ENCODE measurements around the gene KIAA1671. TPM values are rescaled to one million over a fixed set of nuclear protein-coding genes. Genes with fewer than 3 reads are reported as not detected.

Gene KIAA1671
- polyA plus RNA-seq, 3 donors, result not detected

DNA sequence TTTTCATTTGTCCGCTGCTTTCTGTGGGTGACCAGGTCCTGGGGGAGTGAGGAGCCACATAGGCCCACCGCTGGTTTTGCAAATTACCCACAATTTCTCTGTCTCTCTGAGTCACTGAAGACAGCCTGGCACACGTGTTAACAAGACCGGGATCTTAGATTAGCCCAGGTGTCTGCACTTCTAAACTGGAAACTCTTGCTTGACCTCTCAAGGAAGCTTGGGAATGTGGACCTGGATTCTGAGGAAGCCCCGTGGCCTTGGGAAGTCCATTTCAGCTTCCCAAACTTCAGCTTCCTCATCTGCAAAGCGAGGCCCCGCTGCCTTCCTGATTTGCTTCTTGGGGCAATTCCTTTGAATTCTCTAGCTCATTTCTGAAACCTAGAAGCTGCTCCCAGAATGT lies 119.9 kb downstream of the KIAA1671 start:
- no peaks in the 10 kb centered on the region for H3K79me2 ChIP-seq (ENCODE audit: insufficient read depth, low read length)
- no peak overlapping the region for H3K9ac ChIP-seq (ENCODE audit: insufficient read depth, low read length, poor library complexity, severe bottlenecking)
- no peak overlapping the region for H3K27ac Mint-ChIP-seq
- H3K27me3 Mint-ChIP-seq (ENCODE audit: low read depth in 3 of 3), result peaks cover 22 to 40% (median 27%) of the 10 kb centered on the region in 3 donors
- H3K9me3 Mint-ChIP-seq, result no peaks in the 10 kb centered on the region
- H3K27ac ChIP-seq (ENCODE audit: low read depth in 1 of 2, low read length in 2 of 2), result no peak overlapping the region
- no peak overlapping the region for H3K4me2 ChIP-seq (replicated peaks; ENCODE audit: extremely low read depth, low read length, poor library complexity, severe bottlenecking)
- H3K36me3 Mint-ChIP-seq, result no peaks in the 10 kb centered on the region
- WGBS (ENCODE audit: insufficient coverage), result 82% methylated on average over 6 of the region's 7 CpGs
- H3K9me3 ChIP-seq (replicated peaks in 1 of 2; ENCODE audit: control insufficient read depth in 1 of 2, insufficient read depth in 1 of 2, low read length in 2 of 2), result no peaks in the 10 kb centered on the region
- H3K4me3 ChIP-seq (replicated peaks in 1 of 3; ENCODE audit: low read depth in 2 of 3, low read length in 3 of 3), result no peak overlapping the region
- H3K4me3 Mint-ChIP-seq, result no peak overlapping the region
- H2AFZ ChIP-seq (ENCODE audit: insufficient read depth, low read depth, low read length, poor library complexity, severe bottlenecking), result no peak overlapping the region
- H3K27me3 ChIP-seq (ENCODE audit: control insufficient read depth in 2 of 2, insufficient read depth in 2 of 2, low read length in 2 of 2), result peaks cover 16 to 25% of the 10 kb centered on the region in 2 donors
- TF ChIP-seq, protein P1, sequence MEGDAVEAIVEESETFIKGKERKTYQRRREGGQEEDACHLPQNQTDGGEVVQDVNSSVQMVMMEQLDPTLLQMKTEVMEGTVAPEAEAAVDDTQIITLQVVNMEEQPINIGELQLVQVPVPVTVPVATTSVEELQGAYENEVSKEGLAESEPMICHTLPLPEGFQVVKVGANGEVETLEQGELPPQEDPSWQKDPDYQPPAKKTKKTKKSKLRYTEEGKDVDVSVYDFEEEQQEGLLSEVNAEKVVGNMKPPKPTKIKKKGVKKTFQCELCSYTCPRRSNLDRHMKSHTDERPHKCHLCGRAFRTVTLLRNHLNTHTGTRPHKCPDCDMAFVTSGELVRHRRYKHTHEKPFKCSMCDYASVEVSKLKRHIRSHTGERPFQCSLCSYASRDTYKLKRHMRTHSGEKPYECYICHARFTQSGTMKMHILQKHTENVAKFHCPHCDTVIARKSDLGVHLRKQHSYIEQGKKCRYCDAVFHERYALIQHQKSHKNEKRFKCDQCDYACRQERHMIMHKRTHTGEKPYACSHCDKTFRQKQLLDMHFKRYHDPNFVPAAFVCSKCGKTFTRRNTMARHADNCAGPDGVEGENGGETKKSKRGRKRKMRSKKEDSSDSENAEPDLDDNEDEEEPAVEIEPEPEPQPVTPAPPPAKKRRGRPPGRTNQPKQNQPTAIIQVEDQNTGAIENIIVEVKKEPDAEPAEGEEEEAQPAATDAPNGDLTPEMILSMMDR (IDR thresholded peaks at IDR 0.05), result no peak
- H3K36me3 ChIP-seq (replicated peaks in 1 of 2; ENCODE audit: control insufficient read depth in 1 of 2, insufficient read depth in 2 of 2, low read length in 2 of 2), result no peaks in the 10 kb centered on the region
- no peaks in the 10 kb centered on the region for H4K20me1 ChIP-seq (ENCODE audit: insufficient read depth, low read length)
- H3K4me1 ChIP-seq (ENCODE audit: control insufficient read depth in 1 of 2, insufficient read depth in 2 of 2, low read length in 2 of 2), result no peaks in the 10 kb centered on the region
- intact Hi-C loops (cut with micrococcal nuclease), result no loop called here
- peaks cover 9% of the 10 kb centered on the region for H3K4me1 Mint-ChIP-seq
- DNase-seq, result no peak

DNA sequence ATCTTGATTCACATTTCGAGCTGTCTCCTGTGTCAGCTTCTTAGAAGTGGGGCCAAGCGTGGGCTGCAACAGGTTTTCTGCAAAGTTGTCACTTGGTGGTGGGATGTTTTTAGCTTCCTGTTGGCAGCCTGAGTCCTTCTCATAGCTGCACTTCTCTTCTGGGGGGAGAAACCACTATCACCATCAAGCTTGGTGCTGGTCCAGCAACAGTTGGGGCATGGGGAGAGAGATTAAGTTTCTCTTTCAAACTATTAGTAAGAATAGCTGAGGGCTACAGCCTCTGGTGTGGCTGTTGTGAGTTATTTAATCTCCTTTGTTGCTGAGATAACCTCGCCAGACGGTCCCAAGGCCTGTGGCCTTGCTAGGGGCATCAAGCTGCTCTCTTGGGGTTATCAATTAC lies 123.8 kb downstream of the KIAA1671 start:
- H3K36me3 ChIP-seq (replicated peaks in 1 of 2; ENCODE audit: control insufficient read depth in 1 of 2, insufficient read depth in 2 of 2, low read length in 2 of 2), result no peaks in the 10 kb centered on the region
- Mint-ChIP-seq H3K36me3 (no peaks in the 10 kb centered on the region), H3K27ac (no peak overlapping the region), H3K27me3 (ENCODE audit: low read depth in 3 of 3) (peaks cover 3 to 14% (median 9%) of the 10 kb centered on the region in 3 donors), H3K4me1 (peaks cover 2% of the 10 kb centered on the region), H3K4me3 (no peak overlapping the region), H3K9me3 (no peaks in the 10 kb centered on the region)
- H3K27me3 ChIP-seq (ENCODE audit: control insufficient read depth in 2 of 2, insufficient read depth in 2 of 2, low read length in 2 of 2), result no peaks in the 10 kb centered on the region
- H3K27ac ChIP-seq (ENCODE audit: low read depth in 1 of 2, low read length in 2 of 2), result no peak overlapping the region
- H3K4me1 ChIP-seq (ENCODE audit: control insufficient read depth in 1 of 2, insufficient read depth in 2 of 2, low read length in 2 of 2), result no peaks in the 10 kb centered on the region
- no peaks in the 10 kb centered on the region for H3K79me2 ChIP-seq (ENCODE audit: insufficient read depth, low read length)
- no peak for DNase-seq
- TF ChIP-seq, protein P1 (IDR thresholded peaks at IDR 0.05), result no peak
- intact Hi-C loops (cut with micrococcal nuclease), result no loop called here
- H3K9me3 ChIP-seq (replicated peaks in 1 of 2; ENCODE audit: control insufficient read depth in 1 of 2, insufficient read depth in 1 of 2, low read length in 2 of 2), result no peaks in the 10 kb centered on the region
- no peak overlapping the region for H3K4me2 ChIP-seq (replicated peaks; ENCODE audit: extremely low read depth, low read length, poor library complexity, severe bottlenecking)
- H4K20me1 ChIP-seq (ENCODE audit: insufficient read depth, low read length), result no peaks in the 10 kb centered on the region
- 43% methylated on average over 1 of the region's 4 CpGs for WGBS (ENCODE audit: insufficient coverage)
- H3K9ac ChIP-seq (ENCODE audit: insufficient read depth, low read length, poor library complexity, severe bottlenecking), result no peak overlapping the region
- H2AFZ ChIP-seq (ENCODE audit: insufficient read depth, low read depth, low read length, poor library complexity, severe bottlenecking), result no peak overlapping the region
- no peak overlapping the region for H3K4me3 ChIP-seq (replicated peaks in 1 of 3; ENCODE audit: low read depth in 2 of 3, low read length in 3 of 3)

All from CD14-positive monocyte (primary cell).